H1 (cell line): Measurements from ENCODE around the gene UMPS. TPM values are rescaled to one million over a fixed set of nuclear protein-coding genes. Genes with fewer than 3 reads are reported as not detected.

Experiments used
- CHD2 ChIP-seq: IDR thresholded peaks from 2 replicates; pipeline ENCODE4 v1.6.1; 2012; ENCODE audit warnings: low read length, improper control_type of control experiment
- RBBP5 ChIP-seq: IDR thresholded peaks from 2 replicates; pipeline ENCODE4 v1.7.1; 2012; ENCODE audit warnings: low read depth, mild to moderate bottlenecking, inconsistent platforms, low read length, moderate library complexity, borderline replicate concordance
- RXRA ChIP-seq: IDR thresholded peaks from 2 replicates; pipeline ENCODE4 v1.6.1; 2011; ENCODE audit warnings: low read depth, mild to moderate bottlenecking, low read length, moderate library complexity; ENCODE audit not compliant: insufficient read depth
- SIRT6 ChIP-seq: IDR thresholded peaks from one replicate; pipeline ENCODE4 v1.7.1; 2012; ENCODE audit warnings: low read length, inconsistent platforms
- TAF1 ChIP-seq: IDR thresholded peaks from 2 replicates; pipeline ENCODE4 v1.6.1; 2011; ENCODE audit warnings: mild to moderate bottlenecking, low read depth, low read length
- TCF12 ChIP-seq: IDR thresholded peaks from 2 replicates; pipeline ENCODE4 v1.6.1; 2011; ENCODE audit warnings: low read depth, mild to moderate bottlenecking, low read length
- polyA plus RNA-seq, 7 experiments: library from polyadenylated mRNA; depleted of rRNA in 3 of 7; stranded (reverse) in 5 of 7; unstranded in 2 of 7; fragments of >200 nt in 5 of 7; fragments of 200-250 nt in 2 of 7; gene quantifications; 1 replicate in 5 of 7; 2 replicates in 1 of 7; 4 replicates in 1 of 7; pipeline versions ENCODE4 v1.2.1 to v1.2.3, GENCODE V29; 2011 to 2013; ENCODE audit warnings: missing spikeins in 2 of 7, mixed read lengths in 2 of 7
- total RNA-seq: library from RNA; stranded (reverse); fragmentation: NEBNext Ultra II Directional; extraction: Animal tissue kit (Norgen Biotek cat#: 25700); gene quantifications from 2 replicates; pipeline ENCODE4 v1.2.1, GENCODE V29; 2021
- TF ChIP-seq, protein P1 (sequence below): IDR thresholded peaks from 2 replicates; pipeline ENCODE4 v1.6.1; 2012; ENCODE audit warnings: inconsistent platforms

UMPS gene
- total and polyA plus RNA-seq, 2 of the 8 experiments (the other 6 are each of a cell fraction or from before 2014, with no cell fraction given), result 32.8 to 59.0 TPM

DNA sequence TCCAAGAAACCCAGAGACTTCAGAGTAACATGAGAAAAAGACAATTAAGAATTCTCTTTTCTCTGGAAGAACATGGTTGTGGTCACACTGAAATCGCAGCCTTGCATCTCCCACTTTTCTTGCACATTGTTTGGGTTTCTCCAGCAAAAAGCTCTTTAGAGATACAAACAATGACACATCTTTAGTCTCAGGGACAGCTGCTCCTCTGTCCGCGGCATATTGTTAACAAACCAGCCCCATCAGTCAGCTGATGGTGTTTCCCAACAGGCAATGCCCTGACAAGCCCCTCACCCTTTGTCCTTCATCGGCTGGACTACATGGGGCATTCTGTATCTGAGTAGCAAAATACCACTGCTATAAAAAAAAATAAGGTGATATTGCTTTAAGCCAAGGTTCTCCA, 53.4 kb downstream of the UMPS start (continued):
- TF ChIP-seq TAF1, result no peak
- TF ChIP-seq TCF12, result no peak
- TF ChIP-seq CHD2, result no peak
- TF ChIP-seq, protein P1, sequence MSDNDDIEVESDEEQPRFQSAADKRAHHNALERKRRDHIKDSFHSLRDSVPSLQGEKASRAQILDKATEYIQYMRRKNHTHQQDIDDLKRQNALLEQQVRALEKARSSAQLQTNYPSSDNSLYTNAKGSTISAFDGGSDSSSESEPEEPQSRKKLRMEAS, result no peak
- TF ChIP-seq SIRT6, result no peak
- no peak for TF ChIP-seq RXRA
- TF ChIP-seq RBBP5, result no peak
